H1 (cell line): ENCODE results near the gene PTPRT. TPM values are rescaled to one million over a fixed set of nuclear protein-coding genes. Genes with fewer than 3 reads are reported as not detected.
A peak's percentile ranks its signal among the peaks of the same experiment; 100 is the strongest.

Experiments used
- CTCF ChIA-PET: fragments of 300-600 bp; sonication (Branson Sonifier 250); formaldehyde crosslinking; loops from one replicate; lab custom pipeline; 2021; ENCODE audit not compliant: partially characterized antibody; lab: Charles Lee
- POLR2A ChIA-PET: fragments of 300-600 bp; sonication (Branson Sonifier 250); formaldehyde crosslinking; loops from one replicate; lab custom pipeline; 2021; ENCODE audit warnings: inconsistent platforms; ENCODE audit not compliant: partially characterized antibody; lab: Charles Lee
- DNase-seq, 2 experiments: peaks; one replicate each; pipeline versions ENCODE4 v3.0.0 to v3.0.0-alpha.2; 2010 to 2022; ENCODE audit warnings: low spot score in 2 of 2, low read depth in 1 of 2, mixed read lengths in 1 of 2
- FAIRE-seq: peaks from 2 replicates; lab custom pipeline; 2011; peaks lifted over from hg19 to GRCh38; lab: Jason Lieb, UNC
- H2AFZ ChIP-seq: 2 replicates; pipeline ENCODE4 v1.8.1; 2012; ENCODE audit warnings: low read length, inconsistent platforms
- H2AK5ac ChIP-seq: 2 replicates; pipeline ENCODE4 v1.6.1; 2013; ENCODE audit warnings: low read depth, low read length
- H2BK120ac ChIP-seq: replicated peaks from 2 replicates; pipeline ENCODE3; 2013; ENCODE audit warnings: low read depth, low read length, inconsistent platforms
- H2BK12ac ChIP-seq: 2 replicates; pipeline ENCODE4 v1.6.1; 2013; ENCODE audit warnings: low read depth, low read length
- H2BK15ac ChIP-seq: 2 replicates; pipeline ENCODE4 v1.6.1; 2013; ENCODE audit warnings: low read length
- H2BK20ac ChIP-seq: 2 replicates; pipeline ENCODE4 v1.6.1; 2013; ENCODE audit warnings: low read length
- H2BK5ac ChIP-seq: 2 replicates; pipeline ENCODE4 v1.6.1; 2013; ENCODE audit warnings: low read depth, low read length
- H3K14ac ChIP-seq: 2 replicates; pipeline ENCODE4 v1.6.1; 2013; ENCODE audit warnings: inconsistent platforms; ENCODE audit not compliant: insufficient read length
- H3K18ac ChIP-seq: 2 replicates; pipeline ENCODE4 v1.6.1; 2013; ENCODE audit warnings: low read length; ENCODE audit errors: extremely low read depth
- H3K23ac ChIP-seq: 2 replicates; pipeline ENCODE4 v1.6.1; 2013; ENCODE audit warnings: inconsistent platforms; ENCODE audit not compliant: insufficient read length
- H3K23me2 ChIP-seq: 2 replicates; pipeline ENCODE4 v1.6.1; 2013; ENCODE audit warnings: low read depth, low read length
- H3K27ac ChIP-seq: 2 replicates; pipeline ENCODE4 v1.6.1; 2011; ENCODE audit warnings: low read depth, low read length, inconsistent platforms
- H3K27me3 ChIP-seq, 4 experiments: replicated peaks in 1 of 4; 1 replicate in 1 of 4; 2 replicates in 3 of 4; pipeline versions ENCODE4 v1.6.1 to v1.8.1; 2011 to 2013; ENCODE audit warnings: low read length in 3 of 4, mild to moderate bottlenecking in 3 of 4, inconsistent platforms in 2 of 4, mixed read lengths in 2 of 4, moderate library complexity in 1 of 4; ENCODE audit not compliant: control insufficient read depth in 3 of 4, insufficient read depth in 3 of 4; ENCODE audit errors: extremely low read depth in 1 of 4
- H3K36me3 ChIP-seq, 4 experiments: 2 replicates each; pipeline versions ENCODE4 v1.6.1 to v1.8.1; 2011 to 2013; ENCODE audit warnings: mild to moderate bottlenecking in 4 of 4, low read length in 3 of 4, moderate library complexity in 2 of 4, control low read depth in 1 of 4, inconsistent platforms in 1 of 4; ENCODE audit not compliant: insufficient read depth in 4 of 4, control insufficient read depth in 2 of 4
- H3K4ac ChIP-seq: replicated peaks from 2 replicates; pipeline ENCODE3; 2013; ENCODE audit warnings: low read length, low read depth, mixed read lengths, inconsistent platforms; ENCODE audit not compliant: insufficient read length
- H3K4me1 ChIP-seq, 4 experiments: replicated peaks in 1 of 4; 1 replicate in 1 of 4; 2 replicates in 3 of 4; pipeline versions ENCODE4 v1.6.1 to v1.8.1; 2011 to 2013; ENCODE audit warnings: low read length in 3 of 4, inconsistent platforms in 2 of 4, mixed read lengths in 1 of 4; ENCODE audit not compliant: insufficient read depth in 4 of 4, control insufficient read depth in 3 of 4
- H3K4me2 ChIP-seq, 2 experiments: 2 replicates each; pipeline versions ENCODE4 v1.6.1 to v1.8.1; 2011 to 2013; ENCODE audit warnings: low read depth in 2 of 2, low read length in 2 of 2, control low read depth in 1 of 2, inconsistent platforms in 1 of 2, mild to moderate bottlenecking in 1 of 2; ENCODE audit not compliant: insufficient read depth in 1 of 2
- H3K4me3 ChIP-seq, 4 experiments: fragments of 200-600, 300-600 bp in 1 of 4; sonication (generic), shearing (Covaris generic), sonication (Bioruptor Twin) in 1 of 4; 2 replicates each; pipeline versions ENCODE4 v1.5.1 to v1.8.1; 2011 to 2016; ENCODE audit warnings: low read length in 4 of 4, low read depth in 3 of 4, control low read depth in 2 of 4, inconsistent platforms in 2 of 4, mild to moderate bottlenecking in 2 of 4, mixed read lengths in 1 of 4, moderate library complexity in 1 of 4; ENCODE audit not compliant: insufficient read depth in 2 of 4; ENCODE audit errors: extremely low read depth in 1 of 4
- H3K56ac ChIP-seq: replicated peaks from 2 replicates; pipeline ENCODE3; 2013; ENCODE audit warnings: low read depth, mild to moderate bottlenecking, mixed read lengths, low read length, inconsistent platforms; ENCODE audit not compliant: insufficient read length
- H3K79me1 ChIP-seq: 2 replicates; pipeline ENCODE4 v1.6.1; 2013; ENCODE audit warnings: low read depth, low read length, control low read depth
- H3K79me2 ChIP-seq, 2 experiments: 2 replicates each; pipeline versions ENCODE4 v1.6.1 to v1.8.1; 2012 to 2013; ENCODE audit warnings: low read length in 2 of 2, mild to moderate bottlenecking in 2 of 2, inconsistent platforms in 1 of 2; ENCODE audit not compliant: insufficient read depth in 2 of 2, control insufficient read depth in 1 of 2
- H3K9ac ChIP-seq, 4 experiments: replicated peaks in 1 of 4; 1 replicate in 1 of 4; 2 replicates in 3 of 4; pipeline versions ENCODE4 v1.6.1 to v1.8.1; 2011 to 2013; ENCODE audit warnings: low read depth in 3 of 4, low read length in 3 of 4, control low read depth in 2 of 4, mild to moderate bottlenecking in 2 of 4, moderate library complexity in 2 of 4, inconsistent platforms in 1 of 4; ENCODE audit errors: extremely low read depth in 1 of 4
- H3K9me3 ChIP-seq, 2 experiments: 2 replicates each; pipeline versions ENCODE4 v1.6.1 to v1.8.1; 2012 to 2013; ENCODE audit warnings: mild to moderate bottlenecking in 2 of 2, moderate library complexity in 2 of 2, control low read depth in 1 of 2, inconsistent platforms in 1 of 2, low read depth in 1 of 2, low read length in 1 of 2, mixed read lengths in 1 of 2; ENCODE audit not compliant: insufficient read depth in 2 of 2
- H4K20me1 ChIP-seq, 2 experiments: replicated peaks in 1 of 2; 2 replicates each; pipeline versions ENCODE3 to v1.8.1; 2011 to 2013; ENCODE audit warnings: inconsistent platforms in 2 of 2, low read length in 2 of 2, mild to moderate bottlenecking in 1 of 2; ENCODE audit not compliant: insufficient read depth in 2 of 2, control insufficient read depth in 1 of 2
- H4K5ac ChIP-seq: 2 replicates; pipeline ENCODE4 v1.6.1; 2013; ENCODE audit warnings: low read length, low read depth, mixed read lengths, inconsistent platforms; ENCODE audit not compliant: insufficient read length
- H4K8ac ChIP-seq: 2 replicates; pipeline ENCODE4 v1.8.0; 2013; ENCODE audit warnings: mild to moderate bottlenecking, moderate library complexity, low read length, inconsistent platforms; ENCODE audit not compliant: insufficient read depth; ENCODE audit errors: extremely low read depth
- H4K91ac ChIP-seq: replicated peaks from 2 replicates; pipeline ENCODE3; 2013; ENCODE audit warnings: low read length, mixed read lengths, inconsistent platforms; ENCODE audit not compliant: insufficient read length
- CBX8 ChIP-seq: fragments of 300-800, 300-1000 bp; sonication (generic); IDR thresholded peaks from 2 replicates; pipeline ENCODE4 v1.7.1; 2016; ENCODE audit warnings: low read depth, low read length, borderline replicate concordance
- CEBPB ChIP-seq: IDR thresholded peaks from 2 replicates; pipeline ENCODE4 v1.6.1; 2012; ENCODE audit warnings: low read depth, low read length
- CHD1 ChIP-seq: IDR thresholded peaks from 2 replicates; pipeline ENCODE4 v1.6.1; 2012; ENCODE audit warnings: low read depth, low read length, improper control_type of control experiment
- KDM4A ChIP-seq: IDR thresholded peaks from one replicate; pipeline ENCODE4 v1.7.1; 2012; ENCODE audit warnings: low read depth, mild to moderate bottlenecking, moderate library complexity, low read length, inconsistent platforms; ENCODE audit not compliant: severe bottlenecking
- RAD21 ChIP-seq, 2 experiments: IDR thresholded peaks in 1 of 2; conservative IDR thresholded peaks in 1 of 2; 2 replicates each; pipeline ENCODE4 v1.6.1; 2011; ENCODE audit warnings: low read depth in 2 of 2, low read length in 2 of 2, improper control_type of control experiment in 1 of 2, inconsistent platforms in 1 of 2, mild to moderate bottlenecking in 1 of 2, moderate library complexity in 1 of 2
- RBBP5 ChIP-seq: IDR thresholded peaks from 2 replicates; pipeline ENCODE4 v1.7.1; 2012; ENCODE audit warnings: low read depth, mild to moderate bottlenecking, inconsistent platforms, low read length, moderate library complexity, borderline replicate concordance
- TAF1 ChIP-seq: IDR thresholded peaks from 2 replicates; pipeline ENCODE4 v1.6.1; 2011; ENCODE audit warnings: mild to moderate bottlenecking, low read depth, low read length
- WGBS, 2 experiments: shearing (Covaris generic) in 1 of 2; methylation state at CpG; one replicate each; pipeline versions ENCODE4 v1.1.6 to v1.1.7; 2013 to 2015; ENCODE audit warnings: low lambda C conversion rate in 2 of 2, mixed read lengths in 2 of 2, inconsistent platforms in 1 of 2, low coverage in 1 of 2, missing lambda C conversion rate in 1 of 2; ENCODE audit not compliant: insufficient replicate concordance in 2 of 2, insufficient coverage in 1 of 2, insufficient read length in 1 of 2; ENCODE audit errors: extremely low coverage in 1 of 2, missing lambda C conversion rate in 1 of 2; 5-methylcytosine and 5-hydroxymethylcytosine counted together
- polyA plus RNA-seq, 7 experiments: library from polyadenylated mRNA; depleted of rRNA in 3 of 7; stranded (reverse) in 5 of 7; unstranded in 2 of 7; fragments of >200 nt in 5 of 7; fragments of 200-250 nt in 2 of 7; gene quantifications; 1 replicate in 5 of 7; 2 replicates in 1 of 7; 4 replicates in 1 of 7; pipeline versions ENCODE4 v1.2.1 to v1.2.3, GENCODE V29; 2011 to 2013; ENCODE audit warnings: missing spikeins in 2 of 7, mixed read lengths in 2 of 7
- total RNA-seq: library from RNA; stranded (reverse); fragmentation: NEBNext Ultra II Directional; extraction: Animal tissue kit (Norgen Biotek cat#: 25700); gene quantifications from 2 replicates; pipeline ENCODE4 v1.2.1, GENCODE V29; 2021
- TF ChIP-seq, protein P1 (sequence below), 3 experiments: IDR thresholded peaks; 1 replicate in 2 of 3; 2 replicates in 1 of 3; pipeline versions ENCODE4 v1.5.1 to v1.6.1; 2011; ENCODE audit warnings: low read length in 3 of 3, mild to moderate bottlenecking in 3 of 3, inconsistent platforms in 2 of 3, low read depth in 1 of 3, moderate library complexity in 1 of 3; ENCODE audit not compliant: insufficient read depth in 1 of 3; ENCODE audit errors: control extremely low read depth in 1 of 3

PTPRT gene
- total and polyA plus RNA-seq, 2 of the 8 experiments (the other 6 are each of a cell fraction or from before 2014, with no cell fraction given): 0.33 to 1.8 TPM

- H4K20me1 ChIP-seq: no peaks in the 10 kb centered on the region
- H3K23me2 ChIP-seq: no peaks in the 10 kb centered on the region
- POLR2A ChIA-PET: no interaction called here
- no peak overlapping the region for H4K91ac ChIP-seq
- FAIRE-seq: no peak
- H3K9ac ChIP-seq: no peak overlapping the region
- H2BK20ac ChIP-seq: no peak overlapping the region
- CTCF ChIA-PET: interaction anchor here (0.6 to 1.0 kb wide), 3 partner anchors 85 to 450 kb away, joined by 3 read pairs; no protein-coding TSS in a partner anchor
- no peak overlapping the region for H2BK12ac ChIP-seq
- no peak overlapping the region for H2BK5ac ChIP-seq
- no peak overlapping the region for H4K5ac ChIP-seq
- H2BK120ac ChIP-seq: no peak overlapping the region
- H3K18ac ChIP-seq: no peak overlapping the region
- TF ChIP-seq CEBPB: no peak
- TF ChIP-seq CBX8: no peak
- TF ChIP-seq RBBP5: no peak
- TF ChIP-seq KDM4A: no peak
- TF ChIP-seq RAD21 (IDR thresholded peaks at IDR 0.05 in 1 of 2, conservative IDR thresholded peaks at IDR 0.05 in 1 of 2; ENCODE audit: low read depth in 2 of 2, low read length in 2 of 2): peak in 1 of 2 experiments; percentile 36; a peak in 2 of 4 replicates
- TF ChIP-seq, protein P1, sequence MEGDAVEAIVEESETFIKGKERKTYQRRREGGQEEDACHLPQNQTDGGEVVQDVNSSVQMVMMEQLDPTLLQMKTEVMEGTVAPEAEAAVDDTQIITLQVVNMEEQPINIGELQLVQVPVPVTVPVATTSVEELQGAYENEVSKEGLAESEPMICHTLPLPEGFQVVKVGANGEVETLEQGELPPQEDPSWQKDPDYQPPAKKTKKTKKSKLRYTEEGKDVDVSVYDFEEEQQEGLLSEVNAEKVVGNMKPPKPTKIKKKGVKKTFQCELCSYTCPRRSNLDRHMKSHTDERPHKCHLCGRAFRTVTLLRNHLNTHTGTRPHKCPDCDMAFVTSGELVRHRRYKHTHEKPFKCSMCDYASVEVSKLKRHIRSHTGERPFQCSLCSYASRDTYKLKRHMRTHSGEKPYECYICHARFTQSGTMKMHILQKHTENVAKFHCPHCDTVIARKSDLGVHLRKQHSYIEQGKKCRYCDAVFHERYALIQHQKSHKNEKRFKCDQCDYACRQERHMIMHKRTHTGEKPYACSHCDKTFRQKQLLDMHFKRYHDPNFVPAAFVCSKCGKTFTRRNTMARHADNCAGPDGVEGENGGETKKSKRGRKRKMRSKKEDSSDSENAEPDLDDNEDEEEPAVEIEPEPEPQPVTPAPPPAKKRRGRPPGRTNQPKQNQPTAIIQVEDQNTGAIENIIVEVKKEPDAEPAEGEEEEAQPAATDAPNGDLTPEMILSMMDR (IDR thresholded peaks at IDR 0.05; ENCODE audit: control extremely low read depth in 1 of 3, insufficient read depth in 1 of 3, low read depth in 1 of 3, low read length in 3 of 3): peak in 1 of 3 experiments; percentile 13; a peak in 1 of 4 replicates
- no peak for TF ChIP-seq TAF1
- no peak for TF ChIP-seq CHD1
- TF ChIP-seq, all 59 proteins: peak for 2
- H3K23ac ChIP-seq: no peak overlapping the region
- no peaks in the 10 kb centered on the region for H3K79me1 ChIP-seq
- no peak overlapping the region for H3K4ac ChIP-seq
- H3K4me3 ChIP-seq: no peak overlapping the region
- H2AK5ac ChIP-seq: no peak overlapping the region
- no peaks in the 10 kb centered on the region for H3K36me3 ChIP-seq
- H3K56ac ChIP-seq: no peak overlapping the region
- no peak overlapping the region for H2AFZ ChIP-seq
- H4K8ac ChIP-seq: no peak overlapping the region
- H3K4me2 ChIP-seq: no peak overlapping the region
- no peaks in the 10 kb centered on the region for H3K4me1 ChIP-seq
- no peak overlapping the region for H2BK15ac ChIP-seq
- no peak for DNase-seq
- no peak overlapping the region for H3K27ac ChIP-seq
- no peaks in the 10 kb centered on the region for H3K27me3 ChIP-seq
- H3K79me2 ChIP-seq: no peaks in the 10 kb centered on the region
- H3K9me3 ChIP-seq: 0 out of 4 replicates have a peak, but pooled peaks cover 0 to 2% of the 10 kb centered on the region in 2 experiments
- WGBS, 2 experiments: 89% methylated on average over 4 of the region's 4 CpGs; no CpG with 5 or more reads in 1 of the 2 experiments
- no peak overlapping the region for H3K14ac ChIP-seq
Observed at GRCh38 chr20:42610070-42610469, 579.6 kb downstream of the PTPRT start.
